Measurements from ENCODE around the gene GPR155.

GRCh38 chr2:174428214-174428613, 58.6 kb downstream of the GPR155 start:
- TF ChIP-seq CTCF (IDR thresholded peaks at IDR 0.05) (no peak), EZH2 (IDR thresholded peaks at IDR 0.05; ENCODE audit: borderline replicate concordance, insufficient read depth, low read depth, low read length, poor library complexity, severe bottlenecking) (no peak)

Measured in B cell (primary cell).